ENCODE measurements around the gene LTK. TPM values are rescaled to one million over a fixed set of nuclear protein-coding genes. Genes with fewer than 3 reads are reported as not detected.

Gene LTK
- total RNA-seq, 1 experiment from 2014 or later, result not detected

GRCh38 chr15:41487381-41487780 is 26.2 kb downstream of the LTK start:
- Histone ChIP-seq H3K4me1 (ENCODE audit: control insufficient read depth, insufficient read depth, low read length) (no peaks in the 10 kb centered on the region), H3K36me3 (ENCODE audit: control insufficient read depth, insufficient read depth, low read length) (no peaks in the 10 kb centered on the region), H3K27ac (ENCODE audit: low read length) (no peak overlapping the region), H3K4me3 (ENCODE audit: low read depth in 2 of 2, low read length in 2 of 2) (no peak overlapping the region), H3K27me3 (ENCODE audit: control insufficient read depth, insufficient read depth, low read length) (no peaks in the 10 kb centered on the region), H3K9me3 (ENCODE audit: control insufficient read depth, insufficient read depth, low read depth, low read length) (no peaks in the 10 kb centered on the region)
- no peak for DNase-seq (ENCODE audit: low read depth, low spot score)
- no TSS peak for BruUV-seq (replicated peaks)
- no peak for TF ChIP-seq CTCF (IDR thresholded peaks at IDR 0.05)
- TF ChIP-seq POLR2AphosphoS5 (IDR thresholded peaks at IDR 0.05; ENCODE audit: low read depth, low read length), result no peak
- ChIA-PET POLR2A (no interaction called here), CTCF (no interaction called here)
- no peak for ATAC-seq
- in situ Hi-C loops (cut with HindIII; ENCODE audit: low pct_unique_long_range_greater_than_20kb, low sequenced_read_pairs), result no loop called here
- intact Hi-C loops (cut with micrococcal nuclease; ENCODE audit: unreplicated experiment), result no loop called here

- H3K4me3 ChIP-seq (ENCODE audit: low read depth in 2 of 2, low read length in 2 of 2), result no peak overlapping the region
- no peak overlapping the region for H3K27ac ChIP-seq (ENCODE audit: low read length)
- intact Hi-C loops (cut with micrococcal nuclease; ENCODE audit: unreplicated experiment), result no loop called here
- H3K36me3 ChIP-seq (ENCODE audit: control insufficient read depth, insufficient read depth, low read length), result no peaks in the 10 kb centered on the region
- ATAC-seq, result no peak
- BruUV-seq (replicated peaks), result no TSS peak
- H3K27me3 ChIP-seq (ENCODE audit: control insufficient read depth, insufficient read depth, low read length), result no peaks in the 10 kb centered on the region
- ChIA-PET CTCF (no interaction called here), POLR2A (no interaction called here)
- H3K9me3 ChIP-seq (ENCODE audit: control insufficient read depth, insufficient read depth, low read depth, low read length), result no peaks in the 10 kb centered on the region
- no peak for TF ChIP-seq POLR2AphosphoS5 (IDR thresholded peaks at IDR 0.05; ENCODE audit: low read depth, low read length)
- TF ChIP-seq TCF7L2 (IDR thresholded peaks at IDR 0.05; ENCODE audit: low read depth, low read length), result no peak
- no peak for TF ChIP-seq CTCF (IDR thresholded peaks at IDR 0.05)
- TF ChIP-seq REST (IDR thresholded peaks at IDR 0.05; ENCODE audit: insufficient read depth in 1 of 2, low read depth in 2 of 2, low read length in 1 of 2), result no peak
- no peak for TF ChIP-seq SIN3A (IDR thresholded peaks at IDR 0.05; ENCODE audit: borderline replicate concordance, insufficient read depth, low read depth, low read length)
- H3K4me1 ChIP-seq (ENCODE audit: control insufficient read depth, insufficient read depth, low read length), result no peaks in the 10 kb centered on the region
- no peak for DNase-seq (ENCODE audit: low read depth, low spot score)
- in situ Hi-C loops (cut with HindIII; ENCODE audit: low pct_unique_long_range_greater_than_20kb, low sequenced_read_pairs), result no loop called here
Observed at GRCh38 chr15:41486286-41486685, 27.3 kb downstream of the LTK start.
